ENCODE results near the gene TMEM43. TPM values are rescaled to one million over a fixed set of nuclear protein-coding genes. Genes with fewer than 3 reads are reported as not detected.

Gene TMEM43
- total RNA-seq, 1 experiment from 2014 or later, result 32.4 TPM

DNA sequence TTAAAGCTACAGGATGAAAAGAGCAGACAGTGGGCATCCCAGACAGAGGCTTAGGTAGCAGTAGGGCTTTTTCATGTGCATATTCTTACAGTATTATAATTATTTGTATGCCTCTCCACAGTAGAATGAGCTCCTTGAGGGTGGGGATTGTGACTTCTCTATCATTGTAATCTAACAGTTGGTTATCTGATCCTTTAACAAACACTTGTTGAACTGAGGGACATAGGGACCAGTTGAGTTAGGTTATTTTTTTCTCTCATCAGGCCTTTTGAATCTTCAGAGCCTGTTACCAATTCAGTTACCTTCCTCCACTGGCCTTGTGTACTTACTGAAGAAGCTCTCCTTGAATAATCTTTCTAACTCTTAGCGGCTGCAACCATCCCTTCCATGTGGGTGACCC lies 54.9 kb downstream of the TMEM43 start:
- ChIA-PET CTCF (no interaction called here), POLR2A (interaction anchor here (1.2 to 2.1 kb wide), 2 partner anchors 39 to 55 kb away, joined by 3 to 18 read pairs; partner anchors contain the start of genes CHCHD4 and TMEM43)
- peaks cover 10 to 14% of the 10 kb centered on the region in 2 experiments; a peak in 3 of 4 replicates for H3K4me1 ChIP-seq (ENCODE audit: control insufficient read depth in 1 of 2, insufficient read depth in 2 of 2, low read length in 2 of 2)

More for the DNA sequence above, 54.9 kb downstream of the TMEM43 start:
- Histone ChIP-seq H3K9ac (ENCODE audit: low read length) (peak overlapping the region; percentile 90), H3K4me3 (replicated peaks in 1 of 2; ENCODE audit: low read depth in 1 of 2, low read length in 2 of 2) (peak overlapping the region; percentile 84 to 97), H3K27ac (ENCODE audit: low read depth, low read length) (no peak overlapping the region), H3K36me3 (ENCODE audit: control insufficient read depth in 1 of 2, insufficient read depth in 2 of 2, low read length in 2 of 2) (peaks cover 17 to 24% of the 10 kb centered on the region in 2 experiments), H4K20me1 (ENCODE audit: insufficient read depth) (no peaks in the 10 kb centered on the region), H3K4me2 (ENCODE audit: low read length) (peak overlapping the region; percentile 96), H3K79me2 (ENCODE audit: insufficient read depth, low read length) (peaks cover 90% of the 10 kb centered on the region), H3K9me2 (ENCODE audit: insufficient read depth) (no peaks in the 10 kb centered on the region), H2AFZ (ENCODE audit: low read depth, low read length, poor library complexity, severe bottlenecking) (no peak overlapping the region), H3K27me3 (ENCODE audit: insufficient read depth, low read length) (no peaks in the 10 kb centered on the region), H3K9me3 (ENCODE audit: control insufficient read depth in 1 of 2, insufficient read depth in 1 of 2, low read depth in 1 of 2, low read length in 2 of 2) (no peaks in the 10 kb centered on the region)
- DNase-seq (ENCODE audit: low read depth, low spot score) (no peak), ATAC-seq (no peak)
- RAD21 ChIA-PET (ENCODE audit: low non-redundant PET in 1 of 2, low total read pairs in 2 of 2, uncharacterized antibody in 2 of 2, unreplicated experiment in 2 of 2), result no interaction called here
- TF ChIP-seq POLR2AphosphoS5 (IDR thresholded peaks at IDR 0.05; ENCODE audit: low read depth, low read length), result no peak
- TF ChIP-seq ZNF274 (IDR thresholded peaks at IDR 0.05; ENCODE audit: low read depth, low read length), result no peak
- no peak for TF ChIP-seq TCF7L2 (IDR thresholded peaks at IDR 0.05; ENCODE audit: borderline replicate concordance, extremely low read depth, insufficient read depth, insufficient read length)
- TF ChIP-seq EGR1 (IDR thresholded peaks at IDR 0.05; ENCODE audit: low read depth), result no peak
- TF ChIP-seq, protein P1, sequence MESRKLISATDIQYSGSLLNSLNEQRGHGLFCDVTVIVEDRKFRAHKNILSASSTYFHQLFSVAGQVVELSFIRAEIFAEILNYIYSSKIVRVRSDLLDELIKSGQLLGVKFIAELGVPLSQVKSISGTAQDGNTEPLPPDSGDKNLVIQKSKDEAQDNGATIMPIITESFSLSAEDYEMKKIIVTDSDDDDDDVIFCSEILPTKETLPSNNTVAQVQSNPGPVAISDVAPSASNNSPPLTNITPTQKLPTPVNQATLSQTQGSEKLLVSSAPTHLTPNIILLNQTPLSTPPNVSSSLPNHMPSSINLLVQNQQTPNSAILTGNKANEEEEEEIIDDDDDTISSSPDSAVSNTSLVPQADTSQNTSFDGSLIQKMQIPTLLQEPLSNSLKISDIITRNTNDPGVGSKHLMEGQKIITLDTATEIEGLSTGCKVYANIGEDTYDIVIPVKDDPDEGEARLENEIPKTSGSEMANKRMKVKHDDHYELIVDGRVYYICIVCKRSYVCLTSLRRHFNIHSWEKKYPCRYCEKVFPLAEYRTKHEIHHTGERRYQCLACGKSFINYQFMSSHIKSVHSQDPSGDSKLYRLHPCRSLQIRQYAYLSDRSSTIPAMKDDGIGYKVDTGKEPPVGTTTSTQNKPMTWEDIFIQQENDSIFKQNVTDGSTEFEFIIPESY (IDR thresholded peaks at IDR 0.05; ENCODE audit: extremely low read depth, insufficient replicate concordance, low read length), result no peak
- TF ChIP-seq SRF (IDR thresholded peaks at IDR 0.05; ENCODE audit: low read depth), result no peak
- TF ChIP-seq SIN3A (IDR thresholded peaks at IDR 0.05; ENCODE audit: low read depth), result no peak
- TF ChIP-seq ELF1 (IDR thresholded peaks at IDR 0.05; ENCODE audit: borderline replicate concordance, low read depth), result no peak
- TF ChIP-seq POLR2A (IDR thresholded peaks at IDR 0.05; ENCODE audit: borderline replicate concordance, extremely low read depth, insufficient read depth, insufficient read length), result no peak
- TF ChIP-seq, protein P2, sequence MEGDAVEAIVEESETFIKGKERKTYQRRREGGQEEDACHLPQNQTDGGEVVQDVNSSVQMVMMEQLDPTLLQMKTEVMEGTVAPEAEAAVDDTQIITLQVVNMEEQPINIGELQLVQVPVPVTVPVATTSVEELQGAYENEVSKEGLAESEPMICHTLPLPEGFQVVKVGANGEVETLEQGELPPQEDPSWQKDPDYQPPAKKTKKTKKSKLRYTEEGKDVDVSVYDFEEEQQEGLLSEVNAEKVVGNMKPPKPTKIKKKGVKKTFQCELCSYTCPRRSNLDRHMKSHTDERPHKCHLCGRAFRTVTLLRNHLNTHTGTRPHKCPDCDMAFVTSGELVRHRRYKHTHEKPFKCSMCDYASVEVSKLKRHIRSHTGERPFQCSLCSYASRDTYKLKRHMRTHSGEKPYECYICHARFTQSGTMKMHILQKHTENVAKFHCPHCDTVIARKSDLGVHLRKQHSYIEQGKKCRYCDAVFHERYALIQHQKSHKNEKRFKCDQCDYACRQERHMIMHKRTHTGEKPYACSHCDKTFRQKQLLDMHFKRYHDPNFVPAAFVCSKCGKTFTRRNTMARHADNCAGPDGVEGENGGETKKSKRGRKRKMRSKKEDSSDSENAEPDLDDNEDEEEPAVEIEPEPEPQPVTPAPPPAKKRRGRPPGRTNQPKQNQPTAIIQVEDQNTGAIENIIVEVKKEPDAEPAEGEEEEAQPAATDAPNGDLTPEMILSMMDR (IDR thresholded peaks at IDR 0.05 in 2 of 3, conservative IDR thresholded peaks at IDR 0.05 in 1 of 3; ENCODE audit: borderline replicate concordance in 1 of 3, insufficient read depth in 1 of 3, low read depth in 2 of 3, low read length in 2 of 3), result no peak
- no TSS peak for BruUV-seq (replicated peaks)
- intact Hi-C loops (cut with micrococcal nuclease), result loop anchor here (5.0 kb wide), 1 partner anchor 52 kb away; the partner anchor contains the start of gene TMEM43
